Kidney epithelial cell (primary cell): ENCODE measurements around the gene TBC1D8B. TPM values are rescaled to one million over a fixed set of nuclear protein-coding genes. Genes with fewer than 3 reads are reported as not detected.

Source experiments
- DNase-seq: peaks from one replicate; pipeline ENCODE4 v3.0.0-alpha.2; 2010; ENCODE audit warnings: low read depth
- H3K27me3 ChIP-seq: 2 replicates; pipeline ENCODE4 v1.6.0; 2011; ENCODE audit warnings: low read length; ENCODE audit not compliant: control insufficient read depth, insufficient read depth
- H3K36me3 ChIP-seq: 2 replicates; pipeline ENCODE4 v1.5.1; 2011; ENCODE audit warnings: low read length; ENCODE audit not compliant: control insufficient read depth, insufficient read depth
- H3K4me3 ChIP-seq: 2 replicates; pipeline ENCODE4 v1.5.1; 2011; ENCODE audit warnings: low read depth, mild to moderate bottlenecking, control low read depth, low read length
- CTCF ChIP-seq: IDR thresholded peaks from 2 replicates; pipeline ENCODE4 v1.5.1; 2011; ENCODE audit warnings: mild to moderate bottlenecking, moderate library complexity, low read length, control low read depth, inconsistent platforms; ENCODE audit not compliant: insufficient read depth, poor library complexity, severe bottlenecking
- total RNA-seq: library from RNA; depleted of rRNA; stranded (reverse); fragments of >200 nt; gene quantifications from 2 replicates; pipeline ENCODE4 v1.2.3, GENCODE V29; 2015

Gene TBC1D8B
- total RNA-seq, 1 donor from 2014 or later = 1.3 TPM

DNA sequence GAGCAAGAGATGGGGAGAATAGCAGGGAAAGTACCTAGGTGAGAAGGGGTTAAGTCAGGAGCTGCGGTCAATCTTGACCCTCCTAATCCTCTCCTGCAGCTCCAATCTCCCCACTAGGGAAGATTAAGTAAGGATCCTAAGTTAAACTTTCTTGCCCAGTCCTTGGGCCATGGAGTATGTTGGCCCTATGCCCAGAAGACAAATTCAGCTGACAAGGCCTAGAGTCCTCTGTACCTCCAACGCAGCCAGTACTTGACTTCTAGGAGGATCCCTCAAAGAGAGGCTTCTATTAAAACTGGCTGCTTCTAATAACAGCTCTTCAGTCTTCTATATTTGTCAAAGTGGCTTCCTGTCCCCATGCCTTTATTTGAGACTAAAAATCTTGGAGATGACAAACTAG is 119.2 kb downstream of the TBC1D8B start:
- H3K36me3 ChIP-seq = no peaks in the 10 kb centered on the region
- H3K27me3 ChIP-seq = no peaks in the 10 kb centered on the region
- no peak for TF ChIP-seq CTCF
- DNase-seq = no peak
- no peak overlapping the region for H3K4me3 ChIP-seq

Other genes starting within 250 kb of the TBC1D8B start
- gene RADX, start 190.7 kb upstream of the TBC1D8B start, total RNA-seq = 3.6 and 10.0 TPM in 2 replicates
- gene RNF128, start 76.0 kb upstream of the TBC1D8B start, total RNA-seq = 0.33 and 1.8 TPM in 2 replicates
- not detected in 2 replicates for gene RIPPLY1, start 100.7 kb downstream of the TBC1D8B start, total RNA-seq
- 0.13 TPM in 1 of 2 replicates, not detected in the other for gene CLDN2, start 117.7 kb downstream of the TBC1D8B start, total RNA-seq
- 13.9 and 14.9 TPM in 2 replicates for gene MORC4, start 197.5 kb downstream of the TBC1D8B start, total RNA-seq